ENCODE results near the gene BRK1.
"Not testable (repeated sequence)": the region's sequence is repeated elsewhere in the genome, so short reads cannot be mapped to it uniquely, and the experiment has no call there.

- not testable (repeated sequence) for TF ChIP-seq CTCF (tag by site-specific recombination; IDR thresholded peaks at IDR 0.05); ZEB2 (tag by site-specific recombination; IDR thresholded peaks at IDR 0.05); KLF16 (tag by site-specific recombination; IDR thresholded peaks at IDR 0.05); ZNF280D (tag by site-specific recombination; IDR thresholded peaks at IDR 0.05); SP2 (tag by site-specific recombination; IDR thresholded peaks at IDR 0.05); ZNF529 (tag by site-specific recombination; IDR thresholded peaks at IDR 0.05; ENCODE audit: insufficient replicate concordance)
Measured at GRCh38 chr3:10070077-10070476, 45.4 kb upstream of the BRK1 start.

Measured in HEK293 (cell line).